B cell (primary cell): ENCODE results near the gene LRP2. TPM values are rescaled to one million over a fixed set of nuclear protein-coding genes. Genes with fewer than 3 reads are reported as not detected.

Experiments
- ATAC-seq: fragments of 200-7000 bp; cut with Tn5 transposase; one replicate; pipeline ENCODE4 v1.10.0; 2021; ENCODE audit warnings: low read depth, mild to moderate bottlenecking, moderate number of reproducible peaks, moderate library complexity
- CTCF ChIA-PET: fragments of 350-600 bp; sonication (Branson Sonifier 250); formaldehyde crosslinking; loops from one replicate; lab custom pipeline; 2021; ENCODE audit warnings: antibody characterized with exemption, inconsistent platforms; lab: Charles Lee
- POLR2A ChIA-PET: fragments of 350-600 bp; sonication (Branson Sonifier 250); formaldehyde crosslinking; loops from one replicate; lab custom pipeline; 2021; ENCODE audit warnings: antibody characterized with exemption; lab: Charles Lee
- DNase-seq: peaks from one replicate; pipeline ENCODE4 v3.0.0; 2013
- H2AFZ ChIP-seq: 2 replicates; pipeline ENCODE4 v1.6.1; 2012; ENCODE audit warnings: mild to moderate bottlenecking, low read depth, low read length; ENCODE audit not compliant: insufficient read depth, poor library complexity, severe bottlenecking
- H3K27ac ChIP-seq, 2 donors: 1 replicate in 1 of 2; 2 replicates in 1 of 2; pipeline ENCODE4 v1.5.1; 2012 to 2013; ENCODE audit warnings: low read length in 2 of 2, mild to moderate bottlenecking in 2 of 2, moderate library complexity in 1 of 2
- H3K27me3 ChIP-seq, 4 experiments: fragments of 200-600 bp in 1 of 4; sonication (generic) in 1 of 4; replicated peaks in 1 of 4; 1 replicate in 2 of 4; 2 replicates in 2 of 4; pipeline versions ENCODE4 v1.6.1 to v1.7.0; 2013 to 2016; ENCODE audit warnings: low read length in 3 of 4, mild to moderate bottlenecking in 2 of 4, mixed read lengths in 1 of 4, moderate library complexity in 1 of 4; ENCODE audit not compliant: insufficient read depth in 4 of 4, control insufficient read depth in 3 of 4; ENCODE audit errors: control extremely low read depth in 1 of 4
- H3K36me3 ChIP-seq, 2 experiments: replicated peaks in 1 of 2; 1 replicate in 1 of 2; 2 replicates in 1 of 2; pipeline versions ENCODE4 v1.6.1 to v1.7.1; 2013; ENCODE audit warnings: low read length in 1 of 2; ENCODE audit not compliant: insufficient read depth in 2 of 2, control insufficient read depth in 1 of 2; ENCODE audit errors: control extremely low read depth in 1 of 2, extremely low read depth in 1 of 2
- H3K4me1 ChIP-seq, 2 donors: fragments of 200-600 bp in 1 of 2; sonication (generic) in 1 of 2; 1 replicate in 1 of 2; 2 replicates in 1 of 2; pipeline versions ENCODE4 v1.5.1 to v1.6.1; 2013 to 2017; ENCODE audit warnings: low read length in 2 of 2; ENCODE audit not compliant: control insufficient read depth in 2 of 2, insufficient read depth in 2 of 2
- H3K4me2 ChIP-seq: replicated peaks from 2 replicates; pipeline ENCODE3; 2012; ENCODE audit warnings: mild to moderate bottlenecking, low read depth, low read length; ENCODE audit not compliant: poor library complexity, severe bottlenecking
- H3K4me3 ChIP-seq, 5 experiments: fragments of 200-600 bp in 1 of 5; sonication (generic) in 1 of 5; 1 replicate in 3 of 5; 2 replicates in 2 of 5; pipeline versions ENCODE4 v1.5.1 to v1.7.0; 2011 to 2016; ENCODE audit warnings: low read length in 4 of 5, mild to moderate bottlenecking in 4 of 5, low read depth in 2 of 5, control low read depth in 1 of 5, moderate library complexity in 1 of 5; ENCODE audit not compliant: insufficient read depth in 1 of 5; ENCODE audit errors: control extremely low read depth in 1 of 5, extremely low read depth in 1 of 5
- H3K79me2 ChIP-seq: fragments of 200-600 bp; sonication (generic); one replicate; pipeline ENCODE4 v1.6.0; 2016; ENCODE audit warnings: low read length; ENCODE audit not compliant: control insufficient read depth, insufficient read depth
- H3K9ac ChIP-seq: fragments of 200-600 bp; sonication (generic); 2 replicates; pipeline ENCODE4 v1.6.1; 2017; ENCODE audit warnings: mild to moderate bottlenecking, low read length, moderate library complexity
- H3K9me3 ChIP-seq, 3 donors: one replicate each; pipeline versions ENCODE4 v1.6.1 to v1.7.1; 2013; ENCODE audit warnings: low read length in 2 of 3; ENCODE audit not compliant: control insufficient read depth in 2 of 3, insufficient read depth in 1 of 3; ENCODE audit errors: control extremely low read depth in 1 of 3
- H4K20me1 ChIP-seq: 2 replicates; pipeline ENCODE4 v1.6.0; 2012; ENCODE audit warnings: mild to moderate bottlenecking, low read length; ENCODE audit not compliant: insufficient read depth, control insufficient read depth, poor library complexity, severe bottlenecking
- H3K27ac Mint-ChIP-seq: one replicate; pipeline ENCODE4 v1.8.0; 2021; ENCODE audit warnings: mixed read lengths
- H3K27me3 Mint-ChIP-seq: one replicate; pipeline ENCODE4 v1.8.0; 2021; ENCODE audit warnings: mixed read lengths
- H3K4me1 Mint-ChIP-seq: one replicate; pipeline ENCODE4 v1.8.0; 2021; ENCODE audit warnings: mixed read lengths
- H3K4me3 Mint-ChIP-seq: one replicate; pipeline ENCODE4 v1.8.0; 2021; ENCODE audit warnings: mixed read lengths
- H3K9me3 Mint-ChIP-seq: one replicate; pipeline ENCODE4 v1.8.0; 2022; ENCODE audit warnings: mixed read lengths; ENCODE audit not compliant: insufficient read depth
- EZH2 ChIP-seq: IDR thresholded peaks from 2 replicates; pipeline ENCODE4 v1.6.1; 2012; ENCODE audit warnings: borderline replicate concordance, low read depth, mild to moderate bottlenecking, moderate library complexity, low read length; ENCODE audit not compliant: insufficient read depth, poor library complexity, severe bottlenecking
- WGBS: methylation state at CpG from one replicate; pipeline ENCODE4 v1.1.5; 2013; ENCODE audit warnings: missing lambda C conversion rate; ENCODE audit not compliant: insufficient coverage; 5-methylcytosine and 5-hydroxymethylcytosine counted together
- intact Hi-C: fragments of 100-400 bp; cut with micrococcal nuclease; formaldehyde crosslinking; loops from one replicate; pipeline ENCODE4 v1.10.0; 2022
- polyA plus RNA-seq: library from polyadenylated mRNA; depleted of rRNA; stranded (reverse); fragments of >200 nt; gene quantifications from 2 replicates; pipeline ENCODE4 v1.2.3, GENCODE V29; 2012
- total RNA-seq, 2 donors: library from RNA; stranded (reverse); fragments of 120-200 nt in 1 of 2; gene quantifications; 1 replicate in 1 of 2; 2 replicates in 1 of 2; pipeline versions ENCODE4 v1.2.3 to v1.2.4, GENCODE V29; 2013 to 2022
- TF ChIP-seq, protein P1 (sequence below): fragments of 200-600 bp; IDR thresholded peaks from one replicate; pipeline ENCODE4 v1.8.0; 2022; ENCODE audit warnings: antibody characterized with exemption, mild to moderate bottlenecking

The LRP2 gene
- total and polyA plus RNA-seq, 2 donors (not counting 1 experiment from before 2014, with no cell fraction given), result not detected

DNA sequence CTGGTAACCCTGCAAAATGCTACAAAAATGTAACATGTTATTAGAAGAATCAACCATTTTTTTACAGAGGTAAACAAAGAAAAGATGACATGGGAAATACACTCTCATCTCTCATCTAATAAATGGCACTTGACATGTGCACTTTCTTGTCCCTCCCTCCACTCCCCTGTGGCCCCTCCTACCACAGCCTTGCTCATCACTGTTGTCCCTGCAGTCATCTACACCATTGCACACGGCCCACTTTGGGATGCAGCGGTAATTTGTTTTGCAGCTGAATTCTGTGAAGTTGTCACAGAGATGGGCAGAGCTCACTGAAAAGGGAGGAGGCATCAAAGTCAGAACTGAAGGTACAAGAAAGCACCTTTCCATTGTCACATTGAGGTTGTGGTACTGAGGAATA, 189.4 kb downstream of the LRP2 start:
- peaks cover 7% of the 10 kb centered on the region for H3K27me3 Mint-ChIP-seq
- ChIA-PET CTCF (no interaction called here), POLR2A (no interaction called here)
- Histone ChIP-seq H3K4me3 (no peak overlapping the region), H4K20me1 (no peaks in the 10 kb centered on the region), H3K79me2 (no peaks in the 10 kb centered on the region), H3K4me2 (no peak overlapping the region), H3K36me3 (no peaks in the 10 kb centered on the region), H3K4me1 (no peaks in the 10 kb centered on the region), H2AFZ (no peak overlapping the region), H3K27me3 (peaks cover 0 to 2% (median under 1%) of the 10 kb centered on the region in 4 experiments), H3K9me3 (no peaks in the 10 kb centered on the region), H3K9ac (no peak overlapping the region), H3K27ac (no peak overlapping the region)
- no peak for ATAC-seq
- intact Hi-C loops, result loop anchor here (2.0 kb wide), 1 partner anchor 72 kb away; no protein-coding TSS in a partner anchor
- no peak for DNase-seq
- TF ChIP-seq EZH2, result no peak
- TF ChIP-seq, protein P1, sequence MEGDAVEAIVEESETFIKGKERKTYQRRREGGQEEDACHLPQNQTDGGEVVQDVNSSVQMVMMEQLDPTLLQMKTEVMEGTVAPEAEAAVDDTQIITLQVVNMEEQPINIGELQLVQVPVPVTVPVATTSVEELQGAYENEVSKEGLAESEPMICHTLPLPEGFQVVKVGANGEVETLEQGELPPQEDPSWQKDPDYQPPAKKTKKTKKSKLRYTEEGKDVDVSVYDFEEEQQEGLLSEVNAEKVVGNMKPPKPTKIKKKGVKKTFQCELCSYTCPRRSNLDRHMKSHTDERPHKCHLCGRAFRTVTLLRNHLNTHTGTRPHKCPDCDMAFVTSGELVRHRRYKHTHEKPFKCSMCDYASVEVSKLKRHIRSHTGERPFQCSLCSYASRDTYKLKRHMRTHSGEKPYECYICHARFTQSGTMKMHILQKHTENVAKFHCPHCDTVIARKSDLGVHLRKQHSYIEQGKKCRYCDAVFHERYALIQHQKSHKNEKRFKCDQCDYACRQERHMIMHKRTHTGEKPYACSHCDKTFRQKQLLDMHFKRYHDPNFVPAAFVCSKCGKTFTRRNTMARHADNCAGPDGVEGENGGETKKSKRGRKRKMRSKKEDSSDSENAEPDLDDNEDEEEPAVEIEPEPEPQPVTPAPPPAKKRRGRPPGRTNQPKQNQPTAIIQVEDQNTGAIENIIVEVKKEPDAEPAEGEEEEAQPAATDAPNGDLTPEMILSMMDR, result no peak
- H3K4me3 Mint-ChIP-seq, result no peak overlapping the region
- no peaks in the 10 kb centered on the region for H3K4me1 Mint-ChIP-seq
- 100% methylated on average over 1 of the region's 2 CpGs for WGBS
- H3K9me3 Mint-ChIP-seq, result no peaks in the 10 kb centered on the region
- H3K27ac Mint-ChIP-seq, result no peak overlapping the region

DNA sequence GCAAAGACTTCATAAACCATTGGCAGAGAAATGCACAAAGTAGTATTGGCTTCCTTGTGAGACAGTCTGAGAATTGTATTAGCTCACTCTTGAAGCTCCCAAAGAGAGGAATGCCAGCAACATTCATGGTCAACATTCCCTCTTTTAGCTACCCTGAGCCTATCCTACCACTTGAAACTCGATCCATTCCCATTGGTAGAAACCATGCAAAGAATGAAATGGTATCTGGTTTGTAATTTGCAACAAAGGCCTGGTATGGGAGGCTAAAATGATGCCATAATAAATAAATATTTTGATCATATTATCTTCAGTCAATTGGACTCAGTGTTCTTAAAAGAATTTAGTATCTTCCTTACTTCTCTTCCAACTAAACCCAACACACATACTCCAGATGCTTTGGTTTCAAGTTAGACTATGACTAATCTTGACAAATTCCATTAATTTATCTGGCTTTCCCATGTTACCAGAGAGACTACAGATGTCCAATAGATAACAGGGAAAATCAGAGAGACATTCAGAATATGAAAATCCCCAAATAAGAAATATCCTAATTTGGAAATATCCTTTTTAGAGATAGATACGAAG, 190.1 kb downstream of the LRP2 start:
- no peak overlapping the region for H3K4me3 ChIP-seq
- H3K36me3 ChIP-seq, result no peaks in the 10 kb centered on the region
- no peak overlapping the region for H2AFZ ChIP-seq
- H3K79me2 ChIP-seq, result no peaks in the 10 kb centered on the region
- H3K9me3 ChIP-seq, result no peaks in the 10 kb centered on the region
- WGBS, result no CpG with 5 or more reads among the region's 2 CpGs
- POLR2A ChIA-PET, result no interaction called here
- peaks cover 0 to 2% (median under 1%) of the 10 kb centered on the region in 4 experiments for H3K27me3 ChIP-seq
- Mint-ChIP-seq H3K4me3 (no peak overlapping the region), H3K27me3 (peaks cover 3% of the 10 kb centered on the region), H3K9me3 (no peaks in the 10 kb centered on the region), H3K27ac (no peak overlapping the region), H3K4me1 (no peaks in the 10 kb centered on the region)
- TF ChIP-seq, protein P1, result no peak
- TF ChIP-seq EZH2, result no peak
- intact Hi-C loops, result loop anchor here (2.0 kb wide), 1 partner anchor 71 kb away; no protein-coding TSS in a partner anchor
- DNase-seq (no peak), ATAC-seq (no peak)
- no peaks in the 10 kb centered on the region for H3K4me1 ChIP-seq
- H3K9ac ChIP-seq, result no peak overlapping the region
- H3K27ac ChIP-seq, result no peak overlapping the region
- no peak overlapping the region for H3K4me2 ChIP-seq
- H4K20me1 ChIP-seq, result no peaks in the 10 kb centered on the region
- CTCF ChIA-PET, result no interaction called here
